Lower leg skin (tissue), 4 donors: ENCODE measurements around the gene RAPGEF4. TPM values are rescaled to one million over a fixed set of nuclear protein-coding genes. Genes with fewer than 3 reads are reported as not detected.
"Not testable (repeated sequence)": the region's sequence is repeated elsewhere in the genome, so short reads cannot be mapped to it uniquely, and the experiment has no call there.

Experiments used
- DNase-seq, 2 donors: peaks; one replicate each; pipeline ENCODE4 v3.0.0-alpha.2; 2019; ENCODE audit warnings: low spot score in 2 of 2
- H3K4me3 ChIP-seq: fragments of 200-600 bp; sonication (generic); 2 replicates; pipeline ENCODE4 v1.5.1; 2017; ENCODE audit warnings: mild to moderate bottlenecking, low read depth; ENCODE audit not compliant: poor library complexity, severe bottlenecking
- CTCF ChIP-seq, 3 donors: fragments of 450-650 bp; IDR thresholded peaks; one replicate each; pipeline ENCODE4 v1.5.1; 2016; ENCODE audit warnings: antibody characterized with exemption in 3 of 3, mild to moderate bottlenecking in 3 of 3, moderate library complexity in 2 of 3
- POLR2A ChIP-seq, 2 donors: fragments of 450-650 bp; IDR thresholded peaks; one replicate each; pipeline ENCODE4 v1.6.1; 2016 to 2017; ENCODE audit warnings: antibody characterized with exemption in 2 of 2, mild to moderate bottlenecking in 1 of 2, moderate library complexity in 1 of 2
- WGBS, 2 donors: methylation state at CpG; one replicate each; pipeline ENCODE4 v1.1.5; 2018; 5-methylcytosine and 5-hydroxymethylcytosine counted together
- intact Hi-C: fragments of 100-400 bp; cut with DNase I; formaldehyde crosslinking; loops from one replicate; pipeline ENCODE4 v1.15.0; 2023; ENCODE audit warnings: low total_unique reads
- total RNA-seq, 4 donors: library from RNA; depleted of rRNA; stranded (reverse); fragments of >200 nt; gene quantifications; one replicate each; pipeline ENCODE4 v1.1.0, GENCODE V29; 2016

Gene RAPGEF4
- total RNA-seq, 4 donors from 2014 or later, result 15.5 to 25.8 (median 25.0) TPM

GRCh38 chr2:173087793-173088496, 352.3 kb downstream of the RAPGEF4 start:
- DNase-seq, result no peak
- intact Hi-C loops, result no loop called here
- no peak overlapping the region for H3K4me3 ChIP-seq
- 67 to 79% methylated on average over 4 of the region's 4 CpGs for WGBS, 2 donors
- TF ChIP-seq POLR2A (IDR thresholded peaks at IDR 0.05) (no peak), CTCF (IDR thresholded peaks at IDR 0.05) (no peak)

GRCh38 chr2:173090276-173090877, 354.7 kb downstream of the RAPGEF4 start:
- TF ChIP-seq CTCF (IDR thresholded peaks at IDR 0.05) (no peak), POLR2A (IDR thresholded peaks at IDR 0.05) (no peak)
- H3K4me3 ChIP-seq, result no peak overlapping the region
- intact Hi-C loops, result no loop called here
- no peak for DNase-seq
- WGBS, 2 donors, result 27 to 33% methylated on average over 11 of the region's 11 CpGs

GRCh38 chr2:173090973-173091660, 355.5 kb downstream of the RAPGEF4 start:
- intact Hi-C loops, result no loop called here
- no peak overlapping the region for H3K4me3 ChIP-seq
- DNase-seq, result no peak
- 54 to 56% methylated on average over 10 of the region's 10 CpGs for WGBS, 2 donors
- TF ChIP-seq POLR2A (IDR thresholded peaks at IDR 0.05) (no peak), CTCF (IDR thresholded peaks at IDR 0.05) (no peak)

GRCh38 chr2:173091910-173092309, 356.3 kb downstream of the RAPGEF4 start:
- TF ChIP-seq POLR2A (IDR thresholded peaks at IDR 0.05) (no peak), CTCF (IDR thresholded peaks at IDR 0.05) (no peak)
- intact Hi-C loops, result no loop called here
- whole genome bisulfite sequencing, 2 donors, result 94 to 96% methylated on average over 4 of the region's 4 CpGs
- no peak for DNase-seq
- H3K4me3 ChIP-seq, result no peak overlapping the region

GRCh38 chr2:173092844-173093402, 357.3 kb downstream of the RAPGEF4 start:
- intact Hi-C loops, result no loop called here
- no peak for TF ChIP-seq CTCF (IDR thresholded peaks at IDR 0.05)
- TF ChIP-seq POLR2A (IDR thresholded peaks at IDR 0.05), result no peak
- DNase-seq, result no peak
- WGBS, 2 donors, result 60 to 66% methylated on average over 3 of the region's 3 CpGs
- H3K4me3 ChIP-seq, result no peak overlapping the region

GRCh38 chr2:173093617-173094016, 358.0 kb downstream of the RAPGEF4 start:
- WGBS, 2 donors, result 84 to 88% methylated on average over 2 of the region's 2 CpGs
- DNase-seq, H3K4me3 ChIP-seq, intact Hi-C loops: not testable (repeated sequence)
